ENCODE results near the gene MACROD1. TPM values are rescaled to one million over a fixed set of nuclear protein-coding genes. Genes with fewer than 3 reads are reported as not detected.

Gene MACROD1
- total RNA-seq, 1 donor, result 17.7 TPM

DNA sequence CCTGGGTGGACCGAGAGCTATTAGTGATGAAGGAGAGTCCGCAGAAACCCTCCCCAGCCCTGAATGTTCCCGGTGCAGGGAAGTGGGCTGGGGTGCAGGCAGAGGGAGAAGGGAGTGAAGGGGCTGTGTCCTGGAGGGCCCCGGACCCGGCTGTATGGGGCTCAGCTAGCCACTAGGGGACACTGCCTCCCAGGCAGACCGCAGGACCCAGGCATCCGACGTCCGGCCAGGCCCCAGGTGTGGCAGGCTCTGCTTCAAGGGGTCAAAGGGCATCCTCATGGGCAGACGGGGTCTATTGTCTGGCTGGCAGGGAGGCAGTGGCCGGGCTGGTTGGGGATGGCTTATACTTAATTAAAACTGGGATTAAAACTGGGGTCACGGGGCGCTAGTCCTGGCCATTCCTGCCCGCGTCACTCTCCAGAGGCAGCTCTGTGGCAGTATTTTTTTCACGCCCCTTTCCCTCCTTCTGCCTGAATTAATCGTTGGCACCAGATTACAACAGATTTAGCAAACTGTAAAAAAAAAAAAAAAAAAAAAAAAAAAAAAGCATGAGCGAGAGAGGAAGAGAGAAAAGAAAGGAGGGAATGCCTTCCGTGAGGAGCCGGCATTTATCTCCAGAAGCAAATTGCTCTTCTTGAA is 125.1 kb downstream of the MACROD1 start:
- H4K20me1 ChIP-seq (ENCODE audit: insufficient read depth, low read length), result peaks cover 15% of the 10 kb centered on the region
- H2AFZ ChIP-seq (ENCODE audit: low read length), result no peak overlapping the region
- H3K4me1 ChIP-seq (ENCODE audit: insufficient read depth, low read length), result no peaks in the 10 kb centered on the region
- DNase-seq (ENCODE audit: insufficient read length, low spot score, missing footprints), result peak; percentile 93
- no peak overlapping the region for H3K4me2 ChIP-seq (ENCODE audit: insufficient read depth, low read length)
- H3K4me3 ChIP-seq (ENCODE audit: insufficient read depth, low read length), result no peak overlapping the region
- no peaks in the 10 kb centered on the region for H3K79me2 ChIP-seq (ENCODE audit: insufficient read depth, low read length)
- H3K27me3 ChIP-seq (ENCODE audit: insufficient read depth, low read length), result peaks cover 5% of the 10 kb centered on the region
- TF ChIP-seq, protein P1, sequence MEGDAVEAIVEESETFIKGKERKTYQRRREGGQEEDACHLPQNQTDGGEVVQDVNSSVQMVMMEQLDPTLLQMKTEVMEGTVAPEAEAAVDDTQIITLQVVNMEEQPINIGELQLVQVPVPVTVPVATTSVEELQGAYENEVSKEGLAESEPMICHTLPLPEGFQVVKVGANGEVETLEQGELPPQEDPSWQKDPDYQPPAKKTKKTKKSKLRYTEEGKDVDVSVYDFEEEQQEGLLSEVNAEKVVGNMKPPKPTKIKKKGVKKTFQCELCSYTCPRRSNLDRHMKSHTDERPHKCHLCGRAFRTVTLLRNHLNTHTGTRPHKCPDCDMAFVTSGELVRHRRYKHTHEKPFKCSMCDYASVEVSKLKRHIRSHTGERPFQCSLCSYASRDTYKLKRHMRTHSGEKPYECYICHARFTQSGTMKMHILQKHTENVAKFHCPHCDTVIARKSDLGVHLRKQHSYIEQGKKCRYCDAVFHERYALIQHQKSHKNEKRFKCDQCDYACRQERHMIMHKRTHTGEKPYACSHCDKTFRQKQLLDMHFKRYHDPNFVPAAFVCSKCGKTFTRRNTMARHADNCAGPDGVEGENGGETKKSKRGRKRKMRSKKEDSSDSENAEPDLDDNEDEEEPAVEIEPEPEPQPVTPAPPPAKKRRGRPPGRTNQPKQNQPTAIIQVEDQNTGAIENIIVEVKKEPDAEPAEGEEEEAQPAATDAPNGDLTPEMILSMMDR (IDR thresholded peaks at IDR 0.05; ENCODE audit: extremely low read depth, low read depth, low read length), result peak; percentile 28
- no peaks in the 10 kb centered on the region for H3K9me3 ChIP-seq (ENCODE audit: low read depth, low read length)
- H3K27ac ChIP-seq (ENCODE audit: low read depth, low read length), result no peak overlapping the region
- no peaks in the 10 kb centered on the region for H3K36me3 ChIP-seq (ENCODE audit: insufficient read depth, low read length)

DNA sequence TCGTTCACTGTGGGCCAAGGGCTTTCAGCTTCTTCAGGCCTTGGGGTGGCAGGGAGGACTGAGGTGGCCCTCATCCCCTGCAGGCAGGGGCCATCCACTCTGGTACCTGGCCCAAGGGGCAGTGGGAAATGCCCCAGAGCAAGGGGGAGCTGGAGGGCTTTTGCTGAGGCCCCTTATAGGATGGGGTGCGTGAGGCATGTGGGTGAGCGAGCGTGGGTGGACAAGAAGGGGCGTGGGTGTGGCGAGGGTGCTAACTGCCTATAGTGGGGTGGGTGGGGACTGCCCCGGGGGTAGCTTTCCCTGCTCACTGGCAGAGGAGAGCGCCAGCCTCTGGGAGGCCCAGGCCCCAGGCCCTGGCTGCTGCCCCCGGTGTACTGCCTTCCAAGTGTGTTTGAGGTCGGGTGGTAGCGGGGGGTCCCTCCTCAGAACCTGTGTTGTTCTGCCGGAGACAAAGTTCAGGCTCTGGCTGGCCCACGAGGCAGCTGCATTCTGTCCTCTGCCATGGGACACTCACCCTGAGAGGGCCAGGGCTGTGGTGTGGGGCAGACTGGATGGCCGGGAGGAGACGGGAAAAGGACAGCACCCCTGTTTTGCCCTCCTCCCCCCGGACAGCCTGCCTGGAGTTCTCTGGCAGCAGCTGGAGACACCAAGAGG is 126.8 kb downstream of the MACROD1 start:
- peaks cover 25% of the 10 kb centered on the region for H4K20me1 ChIP-seq (ENCODE audit: insufficient read depth, low read length)
- H3K4me2 ChIP-seq (ENCODE audit: insufficient read depth, low read length), result no peak overlapping the region
- no peak overlapping the region for H3K27ac ChIP-seq (ENCODE audit: low read depth, low read length)
- peaks cover 17% of the 10 kb centered on the region for H3K27me3 ChIP-seq (ENCODE audit: insufficient read depth, low read length)
- no peaks in the 10 kb centered on the region for H3K9me3 ChIP-seq (ENCODE audit: low read depth, low read length)
- H3K4me1 ChIP-seq (ENCODE audit: insufficient read depth, low read length), result no peaks in the 10 kb centered on the region
- H3K36me3 ChIP-seq (ENCODE audit: insufficient read depth, low read length), result no peaks in the 10 kb centered on the region
- TF ChIP-seq, protein P1 (IDR thresholded peaks at IDR 0.05; ENCODE audit: extremely low read depth, low read depth, low read length), result no peak
- H3K79me2 ChIP-seq (ENCODE audit: insufficient read depth, low read length), result no peaks in the 10 kb centered on the region
- no peak for DNase-seq (ENCODE audit: insufficient read length, low spot score, missing footprints)
- no peak overlapping the region for H2AFZ ChIP-seq (ENCODE audit: low read length)
- H3K4me3 ChIP-seq (ENCODE audit: insufficient read depth, low read length), result no peak overlapping the region

DNA sequence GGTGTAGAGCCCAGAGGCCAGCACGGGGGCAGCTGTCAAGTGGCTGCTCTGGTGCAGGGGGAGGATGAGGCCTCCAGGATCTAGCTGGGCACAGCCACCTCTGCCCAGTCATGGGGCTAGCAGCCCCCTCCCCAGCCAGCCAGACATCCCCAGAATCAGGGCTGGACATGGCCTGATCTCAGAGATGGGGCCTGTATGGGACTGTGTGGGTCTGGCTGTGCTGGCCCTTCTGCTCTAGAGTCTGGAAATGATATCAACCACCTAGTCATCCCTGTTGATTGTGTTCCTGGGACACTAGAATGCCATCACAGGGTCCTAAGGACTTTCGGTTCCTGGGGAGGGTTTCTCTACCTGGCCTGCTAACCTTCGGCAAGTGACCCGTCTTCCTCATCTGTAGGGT is 127.4 kb downstream of the MACROD1 start:
- Histone ChIP-seq H3K27ac (ENCODE audit: low read depth, low read length) (no peak overlapping the region), H3K9me3 (ENCODE audit: low read depth, low read length) (no peaks in the 10 kb centered on the region), H3K27me3 (ENCODE audit: insufficient read depth, low read length) (peaks cover 21% of the 10 kb centered on the region), H3K79me2 (ENCODE audit: insufficient read depth, low read length) (no peaks in the 10 kb centered on the region), H3K36me3 (ENCODE audit: insufficient read depth, low read length) (no peaks in the 10 kb centered on the region), H3K4me3 (ENCODE audit: insufficient read depth, low read length) (no peak overlapping the region), H3K4me2 (ENCODE audit: insufficient read depth, low read length) (no peak overlapping the region), H2AFZ (ENCODE audit: low read length) (no peak overlapping the region), H4K20me1 (ENCODE audit: insufficient read depth, low read length) (peaks cover 25% of the 10 kb centered on the region), H3K4me1 (ENCODE audit: insufficient read depth, low read length) (no peaks in the 10 kb centered on the region)
- DNase-seq (ENCODE audit: insufficient read length, low spot score, missing footprints), result no peak
- TF ChIP-seq, protein P1 (IDR thresholded peaks at IDR 0.05; ENCODE audit: extremely low read depth, low read depth, low read length), result no peak

DNA sequence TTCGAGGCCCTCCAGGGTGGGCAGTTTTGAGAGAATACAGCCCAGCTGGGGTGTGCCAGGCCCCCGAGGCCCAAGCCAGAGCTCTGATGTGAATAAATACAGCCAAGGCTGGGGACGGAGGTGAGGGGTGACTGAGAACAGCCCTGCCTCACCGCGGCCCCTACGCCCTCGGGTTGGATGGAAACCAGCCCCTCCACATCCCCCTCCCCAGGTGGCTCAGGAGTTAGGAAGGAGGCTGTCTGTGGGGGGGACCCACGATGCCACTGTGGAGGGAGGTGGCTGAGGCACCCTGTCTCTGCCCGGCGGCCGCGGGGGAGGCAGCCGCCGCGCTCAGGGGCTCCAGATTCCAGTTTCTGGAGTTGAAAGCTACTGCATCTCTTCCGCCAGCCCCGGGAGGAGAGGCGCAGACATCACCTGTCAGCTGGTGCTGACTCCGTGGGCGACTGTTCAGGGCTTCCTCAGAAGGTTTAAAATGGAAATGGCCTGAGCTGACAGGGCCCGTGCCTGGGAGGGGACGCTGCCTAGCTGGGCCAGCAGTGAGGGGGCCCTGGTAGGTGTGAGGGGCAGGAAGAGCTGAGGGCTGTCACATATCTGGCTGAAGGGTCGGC is 128.8 kb downstream of the MACROD1 start:
- H2AFZ ChIP-seq (ENCODE audit: low read length), result no peak overlapping the region
- no peaks in the 10 kb centered on the region for H3K4me1 ChIP-seq (ENCODE audit: insufficient read depth, low read length)
- H3K27ac ChIP-seq (ENCODE audit: low read depth, low read length), result no peak overlapping the region
- H3K36me3 ChIP-seq (ENCODE audit: insufficient read depth, low read length), result no peaks in the 10 kb centered on the region
- H3K4me3 ChIP-seq (ENCODE audit: insufficient read depth, low read length), result no peak overlapping the region
- TF ChIP-seq, protein P1 (IDR thresholded peaks at IDR 0.05; ENCODE audit: extremely low read depth, low read depth, low read length), result no peak
- no peak for DNase-seq (ENCODE audit: insufficient read length, low spot score, missing footprints)
- H4K20me1 ChIP-seq (ENCODE audit: insufficient read depth, low read length), result peaks cover 31% of the 10 kb centered on the region
- no peaks in the 10 kb centered on the region for H3K9me3 ChIP-seq (ENCODE audit: low read depth, low read length)
- H3K79me2 ChIP-seq (ENCODE audit: insufficient read depth, low read length), result no peaks in the 10 kb centered on the region
- no peak overlapping the region for H3K4me2 ChIP-seq (ENCODE audit: insufficient read depth, low read length)
- peaks cover 26% of the 10 kb centered on the region for H3K27me3 ChIP-seq (ENCODE audit: insufficient read depth, low read length)
